ENCODE results near the gene INSR.

INSR gene

GRCh38 chr19:7226739-7227138, 67.5 kb downstream of the INSR start (continued):
- TF ChIP-seq PRDM6 (tag by site-specific recombination; IDR thresholded peaks at IDR 0.05) (no peak), ZNF768 (tag by site-specific recombination; IDR thresholded peaks at IDR 0.05) (no peak), ZNF37A (tag by site-specific recombination; IDR thresholded peaks at IDR 0.05) (no peak), ZNF510 (tag by site-specific recombination; IDR thresholded peaks at IDR 0.05; ENCODE audit: insufficient replicate concordance) (no peak), GLI2 (tag by site-specific recombination; IDR thresholded peaks at IDR 0.05; ENCODE audit: borderline replicate concordance, low read depth) (no peak), ZNF311 (tag by site-specific recombination; IDR thresholded peaks at IDR 0.05; ENCODE audit: borderline replicate concordance) (no peak), ZNF670 (tag by site-specific recombination; IDR thresholded peaks at IDR 0.05; ENCODE audit: low read depth) (no peak), ZFP41 (tag by site-specific recombination; IDR thresholded peaks at IDR 0.05; ENCODE audit: borderline replicate concordance) (no peak), PRDM4 (tag by site-specific recombination; IDR thresholded peaks at IDR 0.05) (no peak), ZNF514 (tag by site-specific recombination; IDR thresholded peaks at IDR 0.05) (no peak), MEIS1 (CRISPR knock-in tag; IDR thresholded peaks at IDR 0.05; ENCODE audit: borderline replicate concordance) (no peak), ZNF843 (tag by site-specific recombination; IDR thresholded peaks at IDR 0.05) (no peak)

DNA sequence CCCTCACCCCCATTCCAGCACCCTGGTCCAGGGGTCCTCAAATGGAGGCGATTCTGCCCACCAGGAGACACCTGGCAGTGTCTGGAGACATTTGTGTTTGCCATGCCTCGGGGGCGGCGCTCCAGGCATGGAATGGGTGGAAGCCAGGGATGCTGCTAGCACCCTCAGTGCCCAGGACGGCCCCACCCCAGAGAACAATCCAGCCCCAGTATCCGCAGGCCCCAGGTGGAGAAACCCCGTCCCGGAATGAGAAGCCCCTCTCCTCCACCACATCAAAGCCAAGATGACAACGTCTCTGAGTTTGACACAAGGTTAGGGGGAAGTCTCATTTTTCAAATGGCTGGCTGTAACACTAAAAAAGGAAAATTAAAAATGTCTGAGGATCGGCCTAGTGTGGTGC, 68.5 kb downstream of the INSR start:
- Histone ChIP-seq H3K4me1 (ENCODE audit: control insufficient read depth, insufficient read depth, low read length) (no peaks in the 10 kb centered on the region), H3K9me3 (ENCODE audit: control insufficient read depth, insufficient read depth, low read depth, low read length) (no peaks in the 10 kb centered on the region), H3K27ac (ENCODE audit: extremely low read depth, low read depth, low read length) (no peak overlapping the region), H3K4me3 (ENCODE audit: low read depth, low read length) (no peak overlapping the region), H3K36me3 (ENCODE audit: control insufficient read depth in 2 of 2, insufficient read depth in 1 of 2, low read length in 2 of 2) (no peaks in the 10 kb centered on the region)
- TF ChIP-seq ZNF776 (tag by site-specific recombination; IDR thresholded peaks at IDR 0.05; ENCODE audit: borderline replicate concordance): no peak
- TF ChIP-seq, protein P1, sequence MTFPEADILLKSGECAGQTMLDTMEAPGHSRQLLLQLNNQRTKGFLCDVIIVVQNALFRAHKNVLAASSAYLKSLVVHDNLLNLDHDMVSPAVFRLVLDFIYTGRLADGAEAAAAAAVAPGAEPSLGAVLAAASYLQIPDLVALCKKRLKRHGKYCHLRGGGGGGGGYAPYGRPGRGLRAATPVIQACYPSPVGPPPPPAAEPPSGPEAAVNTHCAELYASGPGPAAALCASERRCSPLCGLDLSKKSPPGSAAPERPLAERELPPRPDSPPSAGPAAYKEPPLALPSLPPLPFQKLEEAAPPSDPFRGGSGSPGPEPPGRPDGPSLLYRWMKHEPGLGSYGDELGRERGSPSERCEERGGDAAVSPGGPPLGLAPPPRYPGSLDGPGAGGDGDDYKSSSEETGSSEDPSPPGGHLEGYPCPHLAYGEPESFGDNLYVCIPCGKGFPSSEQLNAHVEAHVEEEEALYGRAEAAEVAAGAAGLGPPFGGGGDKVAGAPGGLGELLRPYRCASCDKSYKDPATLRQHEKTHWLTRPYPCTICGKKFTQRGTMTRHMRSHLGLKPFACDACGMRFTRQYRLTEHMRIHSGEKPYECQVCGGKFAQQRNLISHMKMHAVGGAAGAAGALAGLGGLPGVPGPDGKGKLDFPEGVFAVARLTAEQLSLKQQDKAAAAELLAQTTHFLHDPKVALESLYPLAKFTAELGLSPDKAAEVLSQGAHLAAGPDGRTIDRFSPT (tag by site-specific recombination; IDR thresholded peaks at IDR 0.05): no peak
- TF ChIP-seq ZNF830 (tag by site-specific recombination; IDR thresholded peaks at IDR 0.05; ENCODE audit: low read depth): no peak
- TF ChIP-seq TCF7L2 (IDR thresholded peaks at IDR 0.05; ENCODE audit: borderline replicate concordance, low read depth, low read length): no peak
- TF ChIP-seq, protein P2, sequence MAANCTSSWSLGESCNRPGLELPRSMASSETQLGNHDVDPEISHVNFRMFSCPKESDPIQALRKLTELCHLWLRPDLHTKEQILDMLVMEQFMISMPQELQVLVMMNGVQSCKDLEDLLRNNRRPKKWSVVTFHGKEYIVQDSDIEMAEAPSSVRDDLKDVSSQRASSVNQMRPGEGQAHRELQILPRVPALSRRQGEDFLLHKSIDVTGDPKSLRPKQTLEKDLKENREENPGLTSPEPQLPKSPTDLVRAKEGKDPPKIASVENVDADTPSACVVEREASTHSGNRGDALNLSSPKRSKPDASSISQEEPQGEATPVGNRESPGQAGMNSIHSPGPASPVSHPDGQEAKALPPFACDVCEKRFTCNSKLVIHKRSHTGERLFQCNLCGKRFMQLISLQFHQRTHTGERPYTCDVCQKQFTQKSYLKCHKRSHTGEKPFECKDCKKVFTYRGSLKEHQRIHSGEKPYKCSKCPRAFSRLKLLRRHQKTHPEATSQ (tag by site-specific recombination; IDR thresholded peaks at IDR 0.05): no peak
- no peak for TF ChIP-seq ZNF302 (tag by site-specific recombination; IDR thresholded peaks at IDR 0.05; ENCODE audit: low read depth)
- TF ChIP-seq, protein P3, sequence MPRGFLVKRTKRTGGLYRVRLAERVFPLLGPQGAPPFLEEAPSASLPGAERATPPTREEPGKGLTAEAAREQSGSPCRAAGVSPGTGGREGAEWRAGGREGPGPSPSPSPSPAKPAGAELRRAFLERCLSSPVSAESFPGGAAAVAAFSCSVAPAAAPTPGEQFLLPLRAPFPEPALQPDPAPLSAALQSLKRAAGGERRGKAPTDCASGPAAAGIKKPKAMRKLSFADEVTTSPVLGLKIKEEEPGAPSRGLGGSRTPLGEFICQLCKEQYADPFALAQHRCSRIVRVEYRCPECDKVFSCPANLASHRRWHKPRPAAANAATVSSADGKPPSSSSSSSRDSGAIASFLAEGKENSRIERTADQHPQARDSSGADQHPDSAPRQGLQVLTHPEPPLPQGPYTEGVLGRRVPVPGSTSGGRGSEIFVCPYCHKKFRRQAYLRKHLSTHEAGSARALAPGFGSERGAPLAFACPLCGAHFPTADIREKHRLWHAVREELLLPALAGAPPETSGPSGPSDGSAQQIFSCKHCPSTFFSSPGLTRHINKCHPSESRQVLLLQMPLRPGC (tag by site-specific recombination; IDR thresholded peaks at IDR 0.05): no peak
- TF ChIP-seq ZNF433 (tag by site-specific recombination; IDR thresholded peaks at IDR 0.05; ENCODE audit: low read depth): no peak
- TF ChIP-seq ZNF214 (tag by site-specific recombination; IDR thresholded peaks at IDR 0.05; ENCODE audit: borderline replicate concordance): no peak
- TF ChIP-seq WT1 (tag by site-specific recombination; IDR thresholded peaks at IDR 0.05): no peak
- TF ChIP-seq TSHZ1 (tag by site-specific recombination; IDR thresholded peaks at IDR 0.05; ENCODE audit: borderline replicate concordance): no peak
- TF ChIP-seq ZNF544 (tag by site-specific recombination; IDR thresholded peaks at IDR 0.05): no peak
- ChIA-PET CTCF (interaction anchor here (0.6 kb wide), 1 partner anchor 25 kb away, joined by 3 read pairs; no protein-coding TSS in a partner anchor), POLR2A (no interaction called here)
